ENCODE data around the gene ROPN1L. TPM values are rescaled to one million over a fixed set of nuclear protein-coding genes. Genes with fewer than 3 reads are reported as not detected.

Gene ROPN1L
- total RNA-seq, 1 experiment from 2014 or later, result 0.66 TPM

- TF ChIP-seq ATF3 (IDR thresholded peaks at IDR 0.05) (no peak), ELF1 (IDR thresholded peaks at IDR 0.05; ENCODE audit: borderline replicate concordance, low read depth) (no peak), FOSL1 (IDR thresholded peaks at IDR 0.05; ENCODE audit: low read depth) (no peak), ZFX (IDR thresholded peaks at IDR 0.05) (no peak), ZNF274 (IDR thresholded peaks at IDR 0.05; ENCODE audit: low read depth, low read length) (no peak), TCF7L2 (IDR thresholded peaks at IDR 0.05; ENCODE audit: borderline replicate concordance, extremely low read depth, insufficient read depth, insufficient read length) (no peak), CEBPB (IDR thresholded peaks at IDR 0.05; ENCODE audit: low read depth) (no peak), SIN3A (IDR thresholded peaks at IDR 0.05; ENCODE audit: low read depth) (no peak), ZBTB33 (IDR thresholded peaks at IDR 0.05; ENCODE audit: extremely low read depth, insufficient replicate concordance, low read length) (no peak), CBX3 (IDR thresholded peaks at IDR 0.05; ENCODE audit: low read depth) (no peak)
Observed at GRCh38 chr5:10470669-10471068, 29.0 kb downstream of the ROPN1L start (continued).

- H3K27ac ChIP-seq (ENCODE audit: low read depth, low read length), result no peak overlapping the region
- no peak overlapping the region for H3K9ac ChIP-seq (ENCODE audit: low read length)
- intact Hi-C loops (cut with micrococcal nuclease), result no loop called here
- H3K79me2 ChIP-seq (ENCODE audit: insufficient read depth, low read length), result no peaks in the 10 kb centered on the region
- H3K9me3 ChIP-seq (ENCODE audit: control insufficient read depth in 1 of 2, insufficient read depth in 1 of 2, low read depth in 1 of 2, low read length in 2 of 2), result no peaks in the 10 kb centered on the region
- H4K20me1 ChIP-seq (ENCODE audit: insufficient read depth), result no peaks in the 10 kb centered on the region
- no TSS peak for BruUV-seq (replicated peaks)
- H3K4me2 ChIP-seq (ENCODE audit: low read length), result no peak overlapping the region
- ChIA-PET CTCF (no interaction called here), POLR2A (no interaction called here), RAD21 (ENCODE audit: low non-redundant PET in 1 of 2, low total read pairs in 2 of 2, uncharacterized antibody in 2 of 2, unreplicated experiment in 2 of 2) (no interaction called here)
- H3K9me2 ChIP-seq (ENCODE audit: insufficient read depth), result no peaks in the 10 kb centered on the region
- ATAC-seq (no peak), DNase-seq (ENCODE audit: low read depth, low spot score) (no peak)
- H3K4me3 ChIP-seq (replicated peaks in 1 of 2; ENCODE audit: low read depth in 1 of 2, low read length in 2 of 2), result no peak overlapping the region
- peaks cover 0 to 10% of the 10 kb centered on the region in 2 experiments; a peak in 2 of 4 replicates for H3K4me1 ChIP-seq (ENCODE audit: control insufficient read depth in 1 of 2, insufficient read depth in 2 of 2, low read length in 2 of 2)
- H3K36me3 ChIP-seq (ENCODE audit: control insufficient read depth in 1 of 2, insufficient read depth in 2 of 2, low read length in 2 of 2), result no peaks in the 10 kb centered on the region
- no peaks in the 10 kb centered on the region for H3K27me3 ChIP-seq (ENCODE audit: insufficient read depth, low read length)
- H2AFZ ChIP-seq (ENCODE audit: low read depth, low read length, poor library complexity, severe bottlenecking), result no peak overlapping the region
- no peak for TF ChIP-seq POLR2AphosphoS5 (IDR thresholded peaks at IDR 0.05; ENCODE audit: low read depth, low read length)
- TF ChIP-seq RAD21 (IDR thresholded peaks at IDR 0.05; ENCODE audit: low read depth), result no peak
- TF ChIP-seq, protein P1, sequence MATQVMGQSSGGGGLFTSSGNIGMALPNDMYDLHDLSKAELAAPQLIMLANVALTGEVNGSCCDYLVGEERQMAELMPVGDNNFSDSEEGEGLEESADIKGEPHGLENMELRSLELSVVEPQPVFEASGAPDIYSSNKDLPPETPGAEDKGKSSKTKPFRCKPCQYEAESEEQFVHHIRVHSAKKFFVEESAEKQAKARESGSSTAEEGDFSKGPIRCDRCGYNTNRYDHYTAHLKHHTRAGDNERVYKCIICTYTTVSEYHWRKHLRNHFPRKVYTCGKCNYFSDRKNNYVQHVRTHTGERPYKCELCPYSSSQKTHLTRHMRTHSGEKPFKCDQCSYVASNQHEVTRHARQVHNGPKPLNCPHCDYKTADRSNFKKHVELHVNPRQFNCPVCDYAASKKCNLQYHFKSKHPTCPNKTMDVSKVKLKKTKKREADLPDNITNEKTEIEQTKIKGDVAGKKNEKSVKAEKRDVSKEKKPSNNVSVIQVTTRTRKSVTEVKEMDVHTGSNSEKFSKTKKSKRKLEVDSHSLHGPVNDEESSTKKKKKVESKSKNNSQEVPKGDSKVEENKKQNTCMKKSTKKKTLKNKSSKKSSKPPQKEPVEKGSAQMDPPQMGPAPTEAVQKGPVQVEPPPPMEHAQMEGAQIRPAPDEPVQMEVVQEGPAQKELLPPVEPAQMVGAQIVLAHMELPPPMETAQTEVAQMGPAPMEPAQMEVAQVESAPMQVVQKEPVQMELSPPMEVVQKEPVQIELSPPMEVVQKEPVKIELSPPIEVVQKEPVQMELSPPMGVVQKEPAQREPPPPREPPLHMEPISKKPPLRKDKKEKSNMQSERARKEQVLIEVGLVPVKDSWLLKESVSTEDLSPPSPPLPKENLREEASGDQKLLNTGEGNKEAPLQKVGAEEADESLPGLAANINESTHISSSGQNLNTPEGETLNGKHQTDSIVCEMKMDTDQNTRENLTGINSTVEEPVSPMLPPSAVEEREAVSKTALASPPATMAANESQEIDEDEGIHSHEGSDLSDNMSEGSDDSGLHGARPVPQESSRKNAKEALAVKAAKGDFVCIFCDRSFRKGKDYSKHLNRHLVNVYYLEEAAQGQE (IDR thresholded peaks at IDR 0.05; ENCODE audit: low read depth), result no peak
- no peak for TF ChIP-seq ZNF274 (IDR thresholded peaks at IDR 0.05; ENCODE audit: low read depth, low read length)
- TF ChIP-seq EZH2 (IDR thresholded peaks at IDR 0.05), result no peak
- no peak for TF ChIP-seq YY1 (IDR thresholded peaks at IDR 0.05; ENCODE audit: extremely low read depth, insufficient replicate concordance, low read depth, low read length)
- no peak for TF ChIP-seq ZBTB33 (IDR thresholded peaks at IDR 0.05; ENCODE audit: extremely low read depth, insufficient replicate concordance, low read length)
- no peak for TF ChIP-seq ELF1 (IDR thresholded peaks at IDR 0.05; ENCODE audit: borderline replicate concordance, low read depth)
- TF ChIP-seq POLR2A (IDR thresholded peaks at IDR 0.05; ENCODE audit: borderline replicate concordance, extremely low read depth, insufficient read depth, insufficient read length), result no peak
Observed at GRCh38 chr5:10471677-10472076, 30.0 kb downstream of the ROPN1L start.

Data from HCT116 (cell line).